HepG2 (cell line): ENCODE results near the gene USE1. TPM values are rescaled to one million over a fixed set of nuclear protein-coding genes. Genes with fewer than 3 reads are reported as not detected.

Experiments
- ATF5 ChIP-seq: sonication (generic); formaldehyde crosslinking; IDR thresholded peaks from 2 replicates; pipeline ENCODE4 v1.4.0; 2020; ENCODE audit warnings: mild to moderate bottlenecking, low read depth, missing genetic modification reagents
- CENPBD1 ChIP-seq: sonication (generic); formaldehyde crosslinking; IDR thresholded peaks from 2 replicates; pipeline ENCODE4 v1.8.0; 2022; ENCODE audit warnings: missing genetic modification reagents, low read depth, mild to moderate bottlenecking, borderline replicate concordance
- CREB3 ChIP-seq: sonication (generic); formaldehyde crosslinking; IDR thresholded peaks from 2 replicates; pipeline ENCODE4 v1.5.0; 2020; ENCODE audit warnings: missing genetic modification reagents
- EEA1 ChIP-seq: sonication (generic); formaldehyde crosslinking; IDR thresholded peaks from 2 replicates; pipeline ENCODE4 v1.5.1; 2020; ENCODE audit warnings: mild to moderate bottlenecking, missing genetic modification reagents, borderline replicate concordance
- HNF4A ChIP-seq: sonication (generic); formaldehyde crosslinking; IDR thresholded peaks from 2 replicates; pipeline ENCODE4 v1.4.0; 2020; ENCODE audit warnings: missing genetic modification reagents
- MAFG ChIP-seq: sonication (generic); formaldehyde crosslinking; IDR thresholded peaks from 2 replicates; pipeline ENCODE4 v1.5.1; 2020; ENCODE audit warnings: mild to moderate bottlenecking, missing genetic modification reagents
- NCOA2 ChIP-seq: sonication (generic); formaldehyde crosslinking; IDR thresholded peaks from 2 replicates; pipeline ENCODE4 v1.8.0; 2022; ENCODE audit warnings: inconsistent platforms
- NFIB ChIP-seq: sonication (generic); formaldehyde crosslinking; IDR thresholded peaks from 2 replicates; pipeline ENCODE4 v1.9.0; 2021; ENCODE audit warnings: missing genetic modification reagents, mild to moderate bottlenecking, borderline replicate concordance
- PHF21A ChIP-seq: sonication (generic); formaldehyde crosslinking; IDR thresholded peaks from 2 replicates; pipeline ENCODE4 v1.5.0; 2020; ENCODE audit warnings: mild to moderate bottlenecking, missing genetic modification reagents
- POGK ChIP-seq: sonication (generic); formaldehyde crosslinking; conservative IDR thresholded peaks from 2 replicates; pipeline ENCODE4 v1.8.0; 2022; ENCODE audit warnings: mild to moderate bottlenecking, moderate library complexity, missing genetic modification reagents
- TCF7 ChIP-seq: sonication (generic); IDR thresholded peaks from 2 replicates; pipeline ENCODE4 v1.6.1; 2016; ENCODE audit warnings: antibody characterized with exemption, low read depth
- XRCC5 ChIP-seq: fragments of 200-400 bp; formaldehyde crosslinking; optimal IDR thresholded peaks from 2 replicates; pipeline ENCODE3; 2017; ENCODE audit warnings: mild to moderate bottlenecking, low read length
- ZNF276 ChIP-seq: sonication (generic); formaldehyde crosslinking; IDR thresholded peaks from 2 replicates; pipeline ENCODE4 v1.4.0; 2020; ENCODE audit warnings: mild to moderate bottlenecking, low read depth, missing genetic modification reagents
- ZNF501 ChIP-seq: sonication (generic); formaldehyde crosslinking; IDR thresholded peaks from 2 replicates; pipeline ENCODE4 v1.5.1; 2020; ENCODE audit warnings: mild to moderate bottlenecking, moderate library complexity, missing genetic modification reagents
- polyA plus RNA-seq, 8 experiments: library from polyadenylated mRNA; depleted of rRNA in 3 of 8; stranded (reverse) in 7 of 8; unstranded in 1 of 8; fragments of >200 nt; fragmentation: Illumina TruSeq in 4 of 8; extraction: Trizol in 4 of 8; gene quantifications; 2 replicates each; pipeline versions ENCODE4 v1.2.1 to v1.2.3, GENCODE V29; 2011 to 2016; ENCODE audit warnings: low read depth in 4 of 8, missing spikeins in 1 of 8, mixed read lengths in 1 of 8; ENCODE audit not compliant: insufficient read depth in 1 of 8
- total RNA-seq, 5 experiments: library from RNA; depleted of rRNA; stranded (reverse); fragments of >200 nt; fragmentation: Illumina TruSeq; extraction: Trizol; gene quantifications; 2 replicates each; pipeline ENCODE4 v1.2.3, GENCODE V29; 2016; ENCODE audit warnings: low read depth in 1 of 5
- TF ChIP-seq, protein P1 (sequence below): sonication (generic); formaldehyde crosslinking; IDR thresholded peaks from 2 replicates; pipeline ENCODE4 v1.4.0; 2020; ENCODE audit warnings: missing genetic modification reagents
- TF ChIP-seq, protein P2 (sequence below): IDR thresholded peaks from 2 replicates; pipeline ENCODE4 v1.6.1; 2016; ENCODE audit warnings: low read depth, borderline replicate concordance
- TF ChIP-seq, protein P3 (sequence below): sonication (generic); formaldehyde crosslinking; IDR thresholded peaks from 2 replicates; pipeline ENCODE4 v1.9.0; 2022; ENCODE audit warnings: missing genetic modification reagents, mild to moderate bottlenecking, borderline replicate concordance

USE1 gene
- total and polyA plus RNA-seq, 2 of the 13 experiments (the other 11 are each of a cell fraction or from before 2014, with no cell fraction given) = 9.9 to 17.6 TPM

- TF ChIP-seq, protein P1, sequence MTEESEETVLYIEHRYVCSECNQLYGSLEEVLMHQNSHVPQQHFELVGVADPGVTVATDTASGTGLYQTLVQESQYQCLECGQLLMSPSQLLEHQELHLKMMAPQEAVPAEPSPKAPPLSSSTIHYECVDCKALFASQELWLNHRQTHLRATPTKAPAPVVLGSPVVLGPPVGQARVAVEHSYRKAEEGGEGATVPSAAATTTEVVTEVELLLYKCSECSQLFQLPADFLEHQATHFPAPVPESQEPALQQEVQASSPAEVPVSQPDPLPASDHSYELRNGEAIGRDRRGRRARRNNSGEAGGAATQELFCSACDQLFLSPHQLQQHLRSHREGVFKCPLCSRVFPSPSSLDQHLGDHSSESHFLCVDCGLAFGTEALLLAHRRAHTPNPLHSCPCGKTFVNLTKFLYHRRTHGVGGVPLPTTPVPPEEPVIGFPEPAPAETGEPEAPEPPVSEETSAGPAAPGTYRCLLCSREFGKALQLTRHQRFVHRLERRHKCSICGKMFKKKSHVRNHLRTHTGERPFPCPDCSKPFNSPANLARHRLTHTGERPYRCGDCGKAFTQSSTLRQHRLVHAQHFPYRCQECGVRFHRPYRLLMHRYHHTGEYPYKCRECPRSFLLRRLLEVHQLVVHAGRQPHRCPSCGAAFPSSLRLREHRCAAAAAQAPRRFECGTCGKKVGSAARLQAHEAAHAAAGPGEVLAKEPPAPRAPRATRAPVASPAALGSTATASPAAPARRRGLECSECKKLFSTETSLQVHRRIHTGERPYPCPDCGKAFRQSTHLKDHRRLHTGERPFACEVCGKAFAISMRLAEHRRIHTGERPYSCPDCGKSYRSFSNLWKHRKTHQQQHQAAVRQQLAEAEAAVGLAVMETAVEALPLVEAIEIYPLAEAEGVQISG = no peak; the same call in none of the 2 replicates
- TF ChIP-seq TCF7 (no peak), ATF5 (no peak), ZNF501 (CRISPR knock-in tag) (0 out of 2 replicates have a peak, but pooled peaks have one; percentile 2), ZNF276 (CRISPR knock-in tag) (no peak), POGK (0 out of 2 replicates have a peak, but pooled peaks have one; percentile 17), NFIB (CRISPR knock-in tag) (no peak), MAFG (no peak), CENPBD1 (no peak), EEA1 (CRISPR knock-in tag) (peak; percentile 41; the same call in 1 of the 2 replicates), CREB3 (CRISPR knock-in tag) (no peak), XRCC5 (peak; percentile 37), NCOA2 (CRISPR knock-in tag) (no peak), HNF4A (peak; percentile 25; the same call in 1 of the 2 replicates), PHF21A (CRISPR knock-in tag) (peak; percentile 11; the same call in 1 of the 2 replicates)
- TF ChIP-seq, protein P2, sequence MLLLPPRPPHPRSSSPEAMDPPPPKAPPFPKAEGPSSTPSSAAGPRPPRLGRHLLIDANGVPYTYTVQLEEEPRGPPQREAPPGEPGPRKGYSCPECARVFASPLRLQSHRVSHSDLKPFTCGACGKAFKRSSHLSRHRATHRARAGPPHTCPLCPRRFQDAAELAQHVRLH (CRISPR knock-in tag) = no peak
- TF ChIP-seq, protein P3, sequence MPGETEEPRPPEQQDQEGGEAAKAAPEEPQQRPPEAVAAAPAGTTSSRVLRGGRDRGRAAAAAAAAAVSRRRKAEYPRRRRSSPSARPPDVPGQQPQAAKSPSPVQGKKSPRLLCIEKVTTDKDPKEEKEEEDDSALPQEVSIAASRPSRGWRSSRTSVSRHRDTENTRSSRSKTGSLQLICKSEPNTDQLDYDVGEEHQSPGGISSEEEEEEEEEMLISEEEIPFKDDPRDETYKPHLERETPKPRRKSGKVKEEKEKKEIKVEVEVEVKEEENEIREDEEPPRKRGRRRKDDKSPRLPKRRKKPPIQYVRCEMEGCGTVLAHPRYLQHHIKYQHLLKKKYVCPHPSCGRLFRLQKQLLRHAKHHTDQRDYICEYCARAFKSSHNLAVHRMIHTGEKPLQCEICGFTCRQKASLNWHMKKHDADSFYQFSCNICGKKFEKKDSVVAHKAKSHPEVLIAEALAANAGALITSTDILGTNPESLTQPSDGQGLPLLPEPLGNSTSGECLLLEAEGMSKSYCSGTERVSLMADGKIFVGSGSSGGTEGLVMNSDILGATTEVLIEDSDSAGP (CRISPR knock-in tag) = 0 out of 2 replicates have a peak, but pooled peaks have one; percentile 18
Observed at GRCh38 chr19:17242431-17243208, 27.5 kb downstream of the USE1 start (continued).
